Activated T-helper 17 cell treated with anti-CD3 and anti-CD28 coated beads, Interleukin-2, amount 50 U/mL, for 72 hours (primary cell): Measurements from ENCODE around the gene VSX2. TPM values are rescaled to one million over a fixed set of nuclear protein-coding genes. Genes with fewer than 3 reads are reported as not detected.
"Not testable (repeated sequence)": the region's sequence is repeated elsewhere in the genome, so short reads cannot be mapped to it uniquely, and the experiment has no call there.

Source experiments
- ATAC-seq: fragments of 150-1000 bp; cut with Tn5 transposase; replicated peaks from 2 replicates; pipeline ENCODE4 v1.10.0; 2021; ENCODE audit warnings: mild to moderate bottlenecking, moderate library complexity
- H3K27ac Mint-ChIP-seq: one replicate; pipeline ENCODE4 v1.8.0; 2022; ENCODE audit warnings: mixed read lengths
- H3K27me3 Mint-ChIP-seq: one replicate; pipeline ENCODE4 v1.8.0; 2022; ENCODE audit warnings: mixed read lengths
- H3K36me3 Mint-ChIP-seq: one replicate; pipeline ENCODE4 v1.8.0; 2022; ENCODE audit warnings: low read depth, mild to moderate bottlenecking, mixed read lengths
- H3K4me1 Mint-ChIP-seq: one replicate; pipeline ENCODE4 v1.8.0; 2022; ENCODE audit warnings: mixed read lengths
- H3K4me3 Mint-ChIP-seq: one replicate; pipeline ENCODE4 v1.8.0; 2022; ENCODE audit warnings: mild to moderate bottlenecking, mixed read lengths
- H3K9me3 Mint-ChIP-seq: one replicate; pipeline ENCODE4 v1.8.0; 2022; ENCODE audit warnings: mixed read lengths
- total RNA-seq, 2 donors: library from RNA; stranded (reverse); gene quantifications; one replicate each; pipeline ENCODE4 v1.2.3, GENCODE V29; 2022

Gene VSX2
- total RNA-seq, 2 donors from 2014 or later = not detected

DNA sequence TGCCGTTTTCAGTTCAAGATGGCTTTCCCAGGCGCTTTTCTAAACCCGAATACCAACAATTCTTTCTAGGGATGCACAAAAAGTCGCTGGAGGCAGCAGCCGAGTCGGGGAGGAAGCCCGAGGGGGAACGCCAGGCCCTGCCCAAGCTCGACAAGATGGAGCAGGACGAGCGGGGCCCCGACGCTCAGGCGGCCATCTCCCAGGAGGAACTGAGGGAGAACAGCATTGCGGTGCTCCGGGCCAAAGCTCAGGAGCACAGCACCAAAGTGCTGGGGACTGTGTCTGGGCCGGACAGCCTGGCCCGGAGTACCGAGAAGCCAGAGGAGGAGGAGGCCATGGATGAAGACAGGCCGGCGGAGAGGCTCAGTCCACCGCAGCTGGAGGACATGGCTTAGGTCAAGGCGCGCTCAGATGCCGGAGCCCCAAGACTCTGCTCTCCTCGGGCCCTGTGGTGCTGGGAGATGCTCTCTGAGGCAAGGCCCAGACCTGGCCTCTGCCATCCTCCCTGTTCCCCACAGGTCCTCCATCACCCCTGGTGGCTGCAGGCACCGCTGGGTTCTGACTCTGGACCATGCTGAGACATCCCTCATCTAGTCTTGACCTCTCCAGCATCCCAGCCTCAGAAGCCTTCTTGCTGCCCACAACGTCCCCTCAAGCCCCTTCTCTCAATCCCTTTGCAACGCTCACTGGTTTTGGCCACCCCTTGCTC lies 21.4 kb downstream of the VSX2 start:
- H3K4me1 Mint-ChIP-seq = no peaks in the 10 kb centered on the region
- H3K9me3 Mint-ChIP-seq = no peaks in the 10 kb centered on the region
- no peak overlapping the region for H3K27ac Mint-ChIP-seq
- no peak overlapping the region for H3K4me3 Mint-ChIP-seq
- H3K36me3 Mint-ChIP-seq = no peaks in the 10 kb centered on the region
- no peak for ATAC-seq
- peaks cover 3% of the 10 kb centered on the region for H3K27me3 Mint-ChIP-seq

DNA sequence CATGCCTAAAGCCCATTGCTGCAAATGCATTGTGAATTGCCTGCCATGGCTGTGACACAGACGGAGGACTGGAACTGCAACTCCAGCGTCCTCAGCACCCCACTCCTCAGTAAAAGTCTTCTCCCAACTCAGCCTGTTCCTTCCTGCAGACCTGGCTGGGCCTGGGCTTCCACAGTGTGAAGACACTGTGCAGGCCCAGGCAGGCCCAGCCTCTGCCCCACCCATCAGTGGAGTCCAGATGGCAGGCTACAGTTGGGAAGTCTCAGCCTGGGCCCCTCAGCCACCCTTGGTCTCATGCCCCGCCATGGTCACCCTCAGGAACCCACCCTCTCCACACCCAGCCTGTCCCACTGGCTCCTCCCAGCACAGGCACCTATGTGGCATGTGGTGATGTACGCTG lies 22.0 kb downstream of the VSX2 start:
- Mint-ChIP-seq H3K27me3 (peaks cover 3% of the 10 kb centered on the region), H3K4me3 (no peak overlapping the region), H3K9me3 (no peaks in the 10 kb centered on the region)

DNA sequence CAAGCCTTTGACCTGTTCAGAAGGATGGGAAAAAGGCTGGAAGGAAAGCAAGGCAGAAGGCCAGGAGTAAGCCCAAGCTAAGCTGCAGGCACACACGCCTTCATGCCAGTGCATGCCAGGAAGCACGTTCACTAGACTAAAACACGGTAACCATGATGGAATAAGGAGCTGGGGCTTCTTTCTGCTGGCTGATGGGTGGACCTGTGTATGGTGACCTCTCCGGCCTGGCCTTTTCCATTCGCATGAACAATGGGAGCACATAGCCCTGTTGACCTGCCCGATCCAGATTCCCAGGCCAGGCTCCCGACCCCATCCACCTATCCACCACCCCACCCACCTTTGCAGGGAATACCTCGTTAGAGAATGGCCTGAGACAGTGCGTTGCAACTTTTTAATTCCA lies 22.8 kb downstream of the VSX2 start:
- no peak for ATAC-seq
- Mint-ChIP-seq H3K36me3 (no peaks in the 10 kb centered on the region), H3K4me1 (no peaks in the 10 kb centered on the region), H3K9me3 (no peaks in the 10 kb centered on the region), H3K27ac (no peak overlapping the region), H3K27me3 (peaks cover 3% of the 10 kb centered on the region), H3K4me3 (no peak overlapping the region)

More for the DNA sequence above, 22.0 kb downstream of the VSX2 start:
- no peak for ATAC-seq
- no peak overlapping the region for H3K27ac Mint-ChIP-seq
- H3K36me3 Mint-ChIP-seq = no peaks in the 10 kb centered on the region
- no peaks in the 10 kb centered on the region for H3K4me1 Mint-ChIP-seq

DNA sequence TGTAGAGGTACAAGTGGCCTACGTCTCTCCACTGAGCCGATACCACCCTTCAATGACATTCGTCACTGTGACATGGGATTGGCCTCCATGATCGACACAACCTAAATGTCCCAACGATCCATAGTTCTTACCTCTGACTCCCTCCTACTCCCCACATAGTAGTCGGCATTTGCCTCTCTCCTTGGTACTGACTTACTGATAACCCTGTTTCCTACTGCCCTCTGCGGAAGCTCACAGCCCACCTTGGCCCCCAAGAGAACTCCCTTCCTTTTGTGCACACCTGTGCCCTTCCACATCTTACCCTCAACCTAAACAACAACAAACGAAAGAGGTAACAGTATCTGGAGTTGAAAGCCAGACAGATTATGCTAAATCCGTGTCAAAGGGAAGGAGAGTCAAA lies 23.9 kb downstream of the VSX2 start:
- ATAC-seq = no peak
- Mint-ChIP-seq H3K36me3 (no peaks in the 10 kb centered on the region), H3K4me3 (no peak overlapping the region), H3K4me1 (no peaks in the 10 kb centered on the region), H3K9me3 (no peaks in the 10 kb centered on the region), H3K27me3 (peaks cover 8% of the 10 kb centered on the region), H3K27ac (no peak overlapping the region)

DNA sequence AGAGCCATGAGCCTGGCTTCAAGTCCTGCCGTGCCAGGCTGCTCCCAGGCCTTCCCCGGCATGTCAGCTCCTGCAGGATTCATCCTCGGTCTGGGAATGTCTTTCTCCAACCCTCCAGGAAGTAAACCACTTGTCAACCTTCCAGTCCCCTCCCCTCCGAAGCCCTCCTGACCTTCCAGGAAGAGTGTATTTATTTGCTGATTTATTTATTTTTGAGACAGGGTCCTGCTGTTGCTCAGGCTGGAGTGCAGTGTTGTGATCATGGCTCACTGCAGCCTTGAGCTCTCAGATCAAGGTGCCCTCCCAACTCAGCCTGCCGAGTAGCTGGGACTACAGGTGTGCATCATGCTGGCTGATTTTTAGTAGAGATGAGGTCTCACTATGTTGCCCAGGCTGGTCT lies 24.7 kb downstream of the VSX2 start:
- Mint-ChIP-seq H3K27ac (no peak overlapping the region), H3K9me3 (no peaks in the 10 kb centered on the region), H3K36me3 (no peaks in the 10 kb centered on the region), H3K27me3 (peaks cover 8% of the 10 kb centered on the region), H3K4me3 (no peak overlapping the region), H3K4me1 (no peaks in the 10 kb centered on the region)
- ATAC-seq = no peak

DNA sequence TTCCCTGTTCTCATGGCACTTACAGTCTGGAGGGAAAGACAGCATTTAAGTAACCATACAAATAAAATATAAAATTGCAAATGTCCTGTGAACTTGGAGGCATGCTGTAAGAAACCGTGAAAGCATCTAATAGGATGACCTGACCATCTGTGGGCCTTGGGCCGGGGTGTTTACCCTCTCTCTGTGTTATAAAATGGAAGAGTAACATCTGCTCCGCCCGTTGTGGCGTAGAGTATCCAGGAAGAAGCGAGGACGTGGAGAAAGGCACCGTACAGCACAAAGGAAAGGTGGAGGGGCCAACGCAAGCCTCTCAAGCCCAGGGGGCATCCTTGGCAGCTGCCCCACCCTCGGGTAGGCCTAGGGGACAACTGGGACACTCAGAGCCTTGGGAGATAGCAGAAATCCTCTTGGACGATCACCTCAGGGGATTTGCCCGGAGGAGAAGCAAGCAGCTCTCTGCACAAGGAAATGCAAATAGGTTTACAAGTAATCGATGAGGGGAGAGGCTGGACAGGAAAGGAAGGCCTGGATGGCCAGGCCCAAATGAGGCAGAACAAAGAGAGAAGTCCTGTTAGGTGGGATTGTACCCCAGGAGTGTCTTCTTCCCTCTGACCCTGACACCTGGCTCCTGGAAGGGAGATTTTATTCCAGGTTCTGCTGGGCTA lies 26.2 kb downstream of the VSX2 start:
- H3K27ac Mint-ChIP-seq = peak overlapping the region; percentile 17
- H3K36me3 Mint-ChIP-seq = no peaks in the 10 kb centered on the region
- H3K4me3 Mint-ChIP-seq = no peak overlapping the region
- no peak for ATAC-seq
- H3K9me3 Mint-ChIP-seq = no peaks in the 10 kb centered on the region
- H3K27me3 Mint-ChIP-seq = peaks cover 8% of the 10 kb centered on the region
- H3K4me1 Mint-ChIP-seq = no peaks in the 10 kb centered on the region

DNA sequence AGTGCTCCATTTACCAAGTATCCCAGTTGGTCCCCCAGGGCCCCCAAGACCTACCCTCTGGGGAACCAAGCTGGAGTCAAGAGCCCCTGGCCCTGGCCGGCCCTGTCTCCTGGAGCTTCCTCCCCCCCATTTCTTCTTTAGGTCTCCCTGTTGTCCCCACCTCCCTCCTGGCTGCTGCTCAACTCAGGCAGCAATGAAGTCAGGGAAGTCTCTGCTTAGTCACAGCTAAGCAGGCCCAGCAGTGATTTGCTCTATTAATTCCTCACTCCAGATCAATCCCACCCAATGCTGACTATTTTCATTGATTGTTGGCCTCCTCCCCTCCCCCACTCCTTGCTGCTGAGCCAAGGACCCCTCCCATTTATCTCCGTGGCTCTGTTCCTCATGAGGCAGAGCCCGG lies 28.3 kb downstream of the VSX2 start:
- no peak overlapping the region for H3K27ac Mint-ChIP-seq

DNA sequence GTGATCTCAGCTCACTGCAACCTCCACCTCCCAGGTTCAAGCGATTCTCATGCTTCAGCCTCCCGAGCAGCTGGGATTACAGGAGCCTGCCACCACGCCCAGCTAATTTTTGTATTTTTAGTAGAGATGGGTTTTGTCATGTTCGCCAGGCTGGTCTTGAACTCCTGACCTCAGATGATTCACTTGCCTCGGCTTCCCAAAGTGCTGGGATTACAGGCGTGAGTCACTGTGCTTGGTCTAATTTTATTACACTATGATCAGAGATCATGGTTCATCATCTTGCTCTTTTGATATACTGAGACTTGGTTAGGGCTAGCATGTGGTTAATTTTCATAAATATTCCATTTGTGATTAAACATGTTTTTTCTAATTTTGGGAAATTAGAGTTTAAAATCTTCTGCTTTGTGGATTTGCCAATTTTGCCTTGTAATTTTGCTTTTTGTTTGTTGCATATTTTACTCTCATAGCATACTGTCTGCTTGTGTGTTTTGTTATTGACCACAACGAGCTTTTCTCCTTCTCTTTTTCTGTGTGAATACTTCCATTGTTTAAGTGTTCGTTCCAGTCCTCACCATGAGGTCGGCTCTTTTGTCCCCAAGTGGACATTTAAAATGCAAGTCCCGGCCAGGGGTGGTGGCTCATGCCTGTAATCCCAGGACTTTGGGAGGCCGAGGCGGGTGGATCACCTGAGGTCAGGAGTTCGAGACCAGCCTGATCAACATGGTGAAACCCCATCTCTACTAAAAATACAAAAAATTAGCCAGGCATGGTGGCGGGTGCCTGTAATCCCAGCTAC lies 31.3 kb downstream of the VSX2 start:
- H3K36me3 Mint-ChIP-seq, H3K4me3 Mint-ChIP-seq, H3K4me1 Mint-ChIP-seq, H3K27ac Mint-ChIP-seq, H3K9me3 Mint-ChIP-seq, ATAC-seq: not testable (repeated sequence)
- H3K27me3 Mint-ChIP-seq = peaks cover 10% of the 10 kb centered on the region

More for the DNA sequence above, 28.3 kb downstream of the VSX2 start:
- H3K4me1 Mint-ChIP-seq = no peaks in the 10 kb centered on the region
- no peak for ATAC-seq
- H3K36me3 Mint-ChIP-seq = no peaks in the 10 kb centered on the region
- H3K9me3 Mint-ChIP-seq = no peaks in the 10 kb centered on the region
- H3K27me3 Mint-ChIP-seq = peaks cover 13% of the 10 kb centered on the region
- no peak overlapping the region for H3K4me3 Mint-ChIP-seq

DNA sequence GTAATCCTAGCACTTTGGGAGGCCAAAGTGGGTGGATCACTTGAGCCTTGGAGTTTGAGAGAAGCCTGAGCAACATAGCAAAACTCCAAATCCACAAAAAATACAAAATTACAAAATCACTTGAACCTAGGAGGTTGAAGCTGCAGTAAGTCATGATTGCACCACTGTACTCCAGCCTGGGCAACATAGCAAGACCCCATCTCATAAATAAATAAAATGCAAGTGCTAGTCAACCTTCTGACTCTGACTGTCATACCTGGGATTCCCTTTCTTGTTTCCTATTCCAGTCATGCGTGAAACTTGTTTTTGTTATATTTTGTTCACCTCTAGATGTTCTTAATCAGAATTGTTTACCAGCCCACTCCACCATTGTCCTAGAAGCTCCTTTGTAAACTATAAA lies 32.1 kb downstream of the VSX2 start:
- Mint-ChIP-seq H3K9me3 (no peaks in the 10 kb centered on the region), H3K4me1 (no peaks in the 10 kb centered on the region), H3K4me3 (no peak overlapping the region), H3K36me3 (no peaks in the 10 kb centered on the region), H3K27me3 (peaks cover 10% of the 10 kb centered on the region), H3K27ac (no peak overlapping the region)
- no peak for ATAC-seq

DNA sequence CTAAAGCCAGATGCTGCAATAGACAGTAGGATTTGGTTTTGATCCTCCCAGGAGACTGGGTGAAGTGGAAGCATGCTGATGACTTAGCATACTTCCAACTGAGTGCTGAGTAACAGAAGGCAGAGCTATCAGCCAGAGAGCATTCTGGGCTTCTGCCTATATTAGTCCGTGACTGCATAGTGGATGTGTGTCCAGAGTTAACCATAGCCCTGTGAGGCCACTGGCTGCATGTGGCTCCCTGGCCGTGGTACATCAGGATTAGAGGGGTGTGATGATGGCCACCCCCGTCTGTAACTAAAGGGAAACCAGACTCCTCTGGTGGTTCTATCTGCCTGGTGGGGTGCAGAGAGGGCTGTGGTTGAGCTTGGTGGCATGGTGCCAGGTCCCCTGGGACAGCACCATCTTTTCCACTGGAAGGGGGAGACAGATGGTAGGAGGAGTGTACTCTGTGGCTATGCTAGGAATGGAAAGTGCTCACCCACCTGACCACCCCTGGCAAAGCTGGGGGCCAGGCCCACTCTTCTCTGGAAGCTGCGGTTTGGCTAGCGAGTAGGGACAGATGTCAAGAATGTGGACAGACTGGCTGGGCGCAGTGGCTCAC lies 36.1 kb downstream of the VSX2 start:
- Mint-ChIP-seq H3K36me3 (no peaks in the 10 kb centered on the region), H3K4me1 (no peaks in the 10 kb centered on the region), H3K27ac (no peak overlapping the region), H3K9me3 (no peaks in the 10 kb centered on the region), H3K27me3 (peaks cover 6% of the 10 kb centered on the region), H3K4me3 (no peak overlapping the region)
- ATAC-seq = no peak

DNA sequence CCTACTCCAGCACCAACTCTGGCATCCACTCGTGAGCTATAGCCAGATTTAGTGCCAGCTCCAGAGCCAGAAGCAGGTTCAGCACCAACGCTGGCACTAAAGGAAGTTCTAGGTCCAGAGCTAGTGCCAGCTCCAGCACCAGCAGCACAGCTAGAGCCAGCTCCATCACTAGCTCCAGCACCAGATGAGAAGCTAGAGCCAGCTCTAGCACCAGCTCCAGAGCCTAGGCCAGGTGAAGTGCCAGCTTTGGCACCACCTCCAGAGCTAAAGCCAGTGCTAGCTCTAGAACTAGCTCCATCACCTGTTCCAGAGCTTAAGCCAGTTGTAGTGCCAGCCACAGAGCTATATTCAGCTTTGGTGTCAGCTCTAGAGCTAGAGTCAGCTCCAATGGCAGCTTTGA lies 38.8 kb downstream of the VSX2 start:
- H3K4me1 Mint-ChIP-seq = no peaks in the 10 kb centered on the region
- H3K36me3 Mint-ChIP-seq = peaks cover 10% of the 10 kb centered on the region
- no peaks in the 10 kb centered on the region for H3K27me3 Mint-ChIP-seq
- peaks cover 4% of the 10 kb centered on the region for H3K9me3 Mint-ChIP-seq
- H3K4me3 Mint-ChIP-seq = no peak overlapping the region
- H3K27ac Mint-ChIP-seq = no peak overlapping the region
- no peak for ATAC-seq

DNA sequence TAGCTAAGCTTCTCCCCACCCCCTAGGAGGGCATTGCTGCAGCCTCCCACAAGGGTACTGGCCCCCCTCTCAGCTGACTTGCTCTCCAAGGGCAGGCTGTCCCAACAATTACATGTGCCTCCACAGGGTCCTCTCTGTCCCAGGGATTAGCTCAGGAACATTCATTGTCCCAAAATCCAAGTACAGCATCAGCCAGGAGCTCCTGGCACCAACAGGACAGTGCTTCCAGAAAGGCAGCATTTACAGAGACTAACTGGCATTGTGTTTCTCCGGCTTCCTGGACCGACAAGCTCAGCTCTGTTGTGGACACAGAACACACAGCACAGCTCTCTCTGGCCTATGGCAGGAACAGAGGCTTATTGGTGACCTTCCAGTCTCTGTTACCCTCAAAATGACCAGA lies 41.8 kb downstream of the VSX2 start:
- no peak overlapping the region for H3K4me3 Mint-ChIP-seq

DNA sequence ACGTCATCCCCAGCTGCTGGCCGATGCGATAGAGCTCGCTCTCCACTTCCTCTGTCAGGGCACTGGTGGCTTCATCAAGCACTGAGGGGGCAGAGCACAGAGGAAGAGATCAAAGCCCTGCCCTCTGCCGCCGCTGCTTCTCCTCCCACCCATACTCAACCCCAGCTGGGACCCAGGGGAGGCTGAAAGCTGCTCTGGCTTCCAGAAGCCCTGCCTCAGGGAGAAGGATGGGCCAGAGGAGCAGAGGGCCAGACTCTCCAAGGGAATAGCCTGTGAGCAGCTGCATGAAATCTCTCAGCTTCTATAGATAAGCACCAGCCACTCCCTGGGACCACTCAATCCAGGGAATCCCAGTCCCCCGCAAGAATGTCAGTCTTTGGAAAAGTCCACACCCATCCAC lies 47.5 kb downstream of the VSX2 start:
- no peaks in the 10 kb centered on the region for H3K9me3 Mint-ChIP-seq
- H3K4me3 Mint-ChIP-seq = no peak overlapping the region
- ATAC-seq = no peak
- peaks cover 3% of the 10 kb centered on the region for H3K4me1 Mint-ChIP-seq
- no peak overlapping the region for H3K27ac Mint-ChIP-seq
- H3K27me3 Mint-ChIP-seq = no peaks in the 10 kb centered on the region
- peaks cover 95% of the 10 kb centered on the region for H3K36me3 Mint-ChIP-seq

More for the DNA sequence above, 41.8 kb downstream of the VSX2 start:
- Mint-ChIP-seq H3K27ac (no peak overlapping the region), H3K27me3 (no peaks in the 10 kb centered on the region), H3K4me1 (no peaks in the 10 kb centered on the region), H3K36me3 (peaks cover 40% of the 10 kb centered on the region), H3K9me3 (peaks cover 4% of the 10 kb centered on the region)
- ATAC-seq = no peak

DNA sequence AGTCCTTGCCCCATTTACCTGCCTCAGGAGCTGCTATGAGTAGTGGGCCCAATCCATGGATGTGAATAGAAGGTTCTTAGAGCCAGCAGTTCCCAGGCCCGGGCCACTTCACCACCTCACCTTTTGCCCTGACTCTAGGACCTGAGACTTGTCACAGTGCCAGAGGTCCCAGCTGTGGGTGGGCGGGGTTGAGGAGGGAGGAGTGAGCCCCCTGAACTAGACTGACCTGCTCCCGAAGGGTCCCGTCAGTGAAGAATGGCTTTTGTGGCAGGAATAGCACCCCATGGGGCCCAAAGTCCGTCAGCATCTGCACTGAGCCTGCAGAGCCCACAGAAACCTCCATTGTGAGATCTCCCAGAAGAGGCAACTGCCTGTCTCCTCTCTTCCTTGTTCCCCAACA lies 50.6 kb downstream of the VSX2 start:
- Mint-ChIP-seq H3K4me1 (peaks cover 4% of the 10 kb centered on the region), H3K36me3 (peaks cover 90% of the 10 kb centered on the region)
- no peak for ATAC-seq

More for the DNA sequence above, 50.6 kb downstream of the VSX2 start:
- no peak overlapping the region for H3K27ac Mint-ChIP-seq
- no peaks in the 10 kb centered on the region for H3K27me3 Mint-ChIP-seq
- no peak overlapping the region for H3K4me3 Mint-ChIP-seq
- no peaks in the 10 kb centered on the region for H3K9me3 Mint-ChIP-seq
